HS-5 (cell line): ENCODE results near the gene RHOB.
A peak's percentile ranks its signal among the peaks of the same experiment; 100 is the strongest.
"Not testable (repeated sequence)": the region's sequence is repeated elsewhere in the genome, so short reads cannot be mapped to it uniquely, and the experiment has no call there.

Experiments
- DNase-seq: peaks from one replicate; pipeline ENCODE4 v3.0.0-alpha.2; 2012; ENCODE audit warnings: low read depth

The RHOB gene

DNA sequence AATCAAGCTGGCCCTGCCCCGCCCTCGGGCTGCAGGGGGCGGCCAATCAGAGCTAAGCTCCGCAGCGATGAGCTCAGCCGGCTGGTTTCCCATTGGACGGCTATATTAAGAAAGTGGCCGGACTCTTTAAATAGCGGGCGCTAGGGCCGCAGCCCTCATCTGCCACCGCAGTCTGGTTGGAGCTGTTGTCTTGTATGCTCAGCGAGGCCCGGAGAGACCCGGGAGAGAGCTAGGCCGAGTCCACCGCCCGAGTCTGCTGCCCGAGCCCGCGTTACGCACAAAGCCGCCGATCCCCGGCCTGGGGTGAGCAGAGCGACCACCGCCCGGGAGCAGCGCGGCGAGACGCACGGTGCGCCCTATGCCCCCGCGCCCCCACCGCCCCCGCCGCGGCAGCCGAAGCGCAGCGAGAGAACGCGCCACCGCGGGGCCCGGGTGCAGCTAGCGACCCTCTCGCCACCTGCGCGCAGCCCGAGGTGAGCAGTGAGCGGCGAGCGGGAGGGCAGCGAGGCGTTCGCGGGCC is at the start of gene RHOB:
TSS of gene RHOB (plus strand) at position 158 of the 520 bp plus-strand sequence. CDS start 392 bp downstream, outside the sequence.
- peak; percentile 96 for DNase-seq

DNA sequence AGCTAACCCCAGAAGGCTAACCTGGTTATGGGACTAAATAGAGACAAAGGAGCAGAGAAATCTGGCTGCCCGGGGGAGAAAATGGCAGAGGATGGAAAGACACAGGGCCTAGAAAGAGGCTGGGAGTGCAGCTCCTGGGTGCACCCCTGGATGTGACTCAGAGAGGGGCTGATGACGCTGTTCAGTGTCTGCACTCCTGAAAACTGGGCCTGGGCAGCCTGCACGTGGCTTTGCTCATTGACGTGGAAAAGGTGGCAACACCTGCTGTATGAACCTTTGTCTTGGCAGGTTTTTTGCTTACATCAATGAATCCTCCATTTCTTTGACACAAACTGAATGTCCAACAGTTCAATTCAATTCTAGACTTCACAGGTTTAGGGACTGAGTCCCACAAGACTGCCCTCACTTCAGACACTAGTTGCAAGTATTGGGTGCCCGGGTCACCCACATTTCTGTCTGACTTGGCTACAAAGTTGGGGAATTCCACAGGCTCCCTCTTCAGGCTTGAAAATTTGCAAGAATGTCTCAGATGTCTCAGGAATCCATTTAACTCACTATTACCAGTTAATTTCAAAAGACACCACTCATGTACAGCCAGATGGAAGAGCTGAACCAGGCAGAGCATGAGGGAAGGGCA is 48.9 kb upstream of the RHOB start:
- DNase-seq, result no peak

DNA sequence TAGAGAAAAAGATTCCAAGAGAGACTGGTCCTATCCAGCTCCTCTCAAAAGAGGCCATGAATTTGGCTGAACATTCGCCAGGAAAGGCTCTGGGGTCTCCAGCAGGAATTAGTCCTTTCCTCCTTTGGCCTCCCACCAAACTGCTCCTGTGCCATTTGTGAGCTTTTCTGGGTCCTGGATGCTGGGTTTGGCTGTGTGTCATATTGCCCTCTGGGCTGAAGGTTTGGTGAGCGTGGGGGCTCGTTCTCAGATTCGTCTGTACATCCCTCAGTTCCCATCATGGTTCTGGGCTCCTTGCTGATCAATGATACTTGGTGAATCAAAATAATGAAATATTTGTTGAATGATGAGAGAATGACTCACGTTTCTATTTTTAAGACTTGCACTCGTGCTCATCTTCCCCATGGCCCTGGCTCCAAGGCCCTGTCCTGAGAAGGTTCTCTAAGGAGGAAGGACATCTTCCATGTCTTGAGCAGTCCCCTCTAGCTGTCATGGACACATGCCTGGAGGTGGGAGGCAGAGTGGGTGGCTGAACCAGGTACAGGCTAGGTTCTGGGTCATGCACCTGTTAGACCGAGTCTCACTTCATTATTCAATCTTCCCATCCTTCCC is 47.8 kb upstream of the RHOB start:
- DNase-seq, result no peak

DNA sequence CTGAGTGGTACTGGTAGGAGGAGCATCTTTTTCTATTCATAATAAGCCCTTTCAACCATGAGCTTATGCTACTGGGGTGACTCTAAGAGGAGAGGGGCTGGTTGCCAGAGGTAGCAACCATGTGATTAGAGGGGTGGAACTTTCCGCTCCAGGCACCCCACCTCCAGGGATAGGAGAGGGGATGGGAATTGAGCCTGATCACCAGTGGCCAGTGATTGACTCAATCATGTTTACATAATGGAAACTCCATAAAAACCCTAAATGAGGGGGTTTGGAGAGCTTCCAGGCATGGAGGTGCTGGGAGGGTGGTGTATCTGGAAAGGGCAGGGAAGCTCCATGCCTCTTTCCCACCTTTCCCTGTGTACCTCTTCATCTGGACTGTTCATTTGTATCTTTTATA is 46.6 kb upstream of the RHOB start:
- DNase-seq, result no peak

DNA sequence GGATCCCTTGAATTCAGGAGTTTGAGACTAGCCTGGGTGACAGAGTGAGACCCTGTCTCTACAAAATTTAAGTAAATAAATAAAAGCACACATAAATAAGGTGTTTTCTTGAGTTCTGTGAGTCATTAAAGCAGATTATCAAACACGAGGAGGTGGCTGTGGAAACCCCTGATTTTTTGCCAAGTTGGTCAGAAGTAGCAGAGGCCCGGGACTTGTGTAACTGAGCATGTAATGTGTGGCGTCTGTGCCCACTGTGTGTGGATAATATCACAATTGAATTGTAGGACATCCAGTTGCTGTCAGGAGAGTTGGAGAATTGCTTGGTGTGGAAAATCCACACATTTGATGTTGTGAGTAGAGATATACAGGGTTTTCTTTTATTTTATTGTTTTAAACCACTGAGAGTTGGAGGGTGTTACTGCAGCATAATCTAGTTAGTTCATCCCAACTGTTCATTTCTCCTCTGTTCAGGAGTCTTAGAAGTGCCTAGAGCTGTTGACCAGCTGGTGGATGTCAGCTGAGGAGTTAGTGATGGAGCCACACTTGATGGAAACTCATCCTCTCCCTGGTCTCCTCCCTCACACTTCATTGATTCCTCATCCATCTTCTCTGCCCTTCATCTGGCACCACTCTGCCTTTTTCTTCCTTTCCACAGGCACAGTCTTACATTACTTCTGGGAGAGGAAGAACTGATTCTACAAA is 45.9 kb upstream of the RHOB start:
- DNase-seq, result no peak

DNA sequence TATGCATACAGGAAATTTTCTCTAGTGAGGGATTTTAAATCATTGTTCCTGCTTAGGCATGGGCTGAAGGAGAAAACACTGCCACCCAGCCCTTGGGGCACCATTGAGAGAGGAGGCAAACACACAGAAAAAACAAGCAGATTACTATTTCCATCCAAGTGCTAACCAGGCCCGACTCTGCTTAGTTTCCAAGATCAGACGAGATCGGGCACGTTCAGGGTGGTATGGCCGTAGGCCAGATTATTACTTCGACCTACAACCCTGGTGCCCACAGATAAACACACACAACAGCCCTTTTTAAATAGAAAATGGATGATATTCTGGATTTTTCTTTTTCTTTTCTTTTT is 45.4 kb upstream of the RHOB start:
- no peak for DNase-seq

DNA sequence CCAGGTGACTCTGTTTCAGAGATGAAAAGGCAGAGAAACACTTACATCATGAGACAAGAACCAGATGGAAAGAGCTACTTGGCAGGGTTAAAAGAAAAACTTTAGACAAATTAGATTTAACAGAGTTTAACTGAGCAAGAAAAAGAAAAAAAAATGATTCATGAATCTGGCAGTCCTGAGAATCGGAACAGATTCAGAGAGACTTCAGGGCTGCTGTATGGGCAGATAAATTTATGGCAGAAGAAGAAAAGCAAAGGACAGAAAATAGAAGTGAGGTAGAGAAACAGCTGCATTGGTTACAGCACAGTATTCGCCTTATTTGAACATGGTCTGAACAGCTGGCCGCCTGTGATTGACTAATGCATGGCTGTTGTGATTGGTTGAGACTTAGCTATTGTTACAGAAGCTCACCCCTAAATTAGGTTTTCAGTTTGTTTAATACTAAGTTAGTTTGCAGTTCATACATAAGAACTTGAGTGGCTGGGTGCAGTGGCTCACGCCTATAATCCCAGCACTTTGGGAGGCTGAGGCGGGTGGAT is 43.0 kb upstream of the RHOB start:
- DNase-seq, result no peak

DNA sequence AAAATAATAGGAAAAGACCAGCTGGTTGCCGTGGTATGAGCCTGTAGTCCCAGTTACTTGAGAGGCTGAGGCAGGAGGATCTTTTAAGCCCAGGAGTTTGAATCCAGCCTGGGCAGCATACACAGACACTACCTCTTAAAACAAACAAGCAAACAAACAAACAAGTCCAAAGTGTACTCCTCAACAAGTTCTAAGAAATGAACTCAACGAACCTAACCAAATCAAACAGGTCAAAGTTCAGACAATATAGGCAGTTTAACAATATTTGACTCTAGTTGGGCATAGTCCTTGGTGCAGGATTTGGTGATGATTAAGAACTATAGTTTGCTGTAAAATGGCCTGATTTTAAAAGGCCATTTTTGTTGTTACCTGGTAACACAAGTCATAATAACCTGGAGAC is 41.9 kb upstream of the RHOB start:
- no peak for DNase-seq

DNA sequence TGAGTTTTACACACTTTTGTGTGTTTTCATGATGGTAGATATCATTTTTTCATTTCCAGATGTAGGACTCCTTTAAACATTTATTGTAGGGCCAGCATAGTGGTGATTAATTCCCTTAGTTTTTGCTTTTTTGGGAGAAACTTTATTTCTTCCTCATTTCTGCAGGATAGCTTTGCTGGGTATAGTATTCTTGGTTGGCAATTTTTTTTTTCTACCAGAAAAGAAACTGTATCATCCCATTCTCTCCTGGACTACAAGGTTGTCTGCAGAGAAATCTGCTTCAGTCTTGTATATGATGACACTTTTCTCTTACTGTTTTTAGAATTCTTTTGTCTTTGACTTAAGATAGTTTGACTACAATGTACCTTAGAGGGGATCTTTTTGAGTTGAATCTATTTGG is 37.8 kb upstream of the RHOB start:
- no peak for DNase-seq

DNA sequence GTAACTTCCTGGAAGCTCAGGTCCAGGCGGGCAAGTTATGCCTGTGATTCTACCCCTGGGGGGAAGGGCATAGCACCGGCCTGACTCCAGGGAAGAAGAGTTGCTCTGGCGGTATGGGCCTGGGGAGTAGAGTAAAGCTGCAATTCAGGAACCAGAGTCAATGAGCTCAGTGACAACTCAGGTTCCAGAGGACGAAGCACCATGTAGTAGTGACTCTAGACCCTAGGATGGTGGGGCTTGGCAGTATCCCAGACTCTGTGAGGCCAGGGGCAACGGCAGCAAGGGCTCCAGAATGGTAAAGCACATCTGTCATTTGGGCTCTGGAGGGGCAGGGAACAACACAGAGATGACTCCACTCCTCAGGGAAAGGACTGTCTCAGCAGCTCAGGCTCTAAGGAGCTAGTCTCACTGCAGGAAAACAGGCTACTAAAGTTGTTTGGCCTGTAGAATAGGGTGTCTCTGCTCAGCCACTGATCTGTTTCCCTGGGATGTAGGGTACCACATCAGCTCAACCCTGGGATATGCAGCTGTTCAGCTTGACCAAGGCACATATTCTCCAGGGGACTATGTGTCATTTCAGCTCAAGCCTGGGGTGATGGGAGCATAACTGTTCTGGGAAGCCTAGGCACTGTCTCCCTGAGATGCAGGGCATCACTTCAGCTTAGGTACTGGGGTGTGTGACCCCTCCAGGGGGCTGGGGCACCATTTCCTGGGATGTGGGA is 36.2 kb upstream of the RHOB start:
- no peak for DNase-seq

DNA sequence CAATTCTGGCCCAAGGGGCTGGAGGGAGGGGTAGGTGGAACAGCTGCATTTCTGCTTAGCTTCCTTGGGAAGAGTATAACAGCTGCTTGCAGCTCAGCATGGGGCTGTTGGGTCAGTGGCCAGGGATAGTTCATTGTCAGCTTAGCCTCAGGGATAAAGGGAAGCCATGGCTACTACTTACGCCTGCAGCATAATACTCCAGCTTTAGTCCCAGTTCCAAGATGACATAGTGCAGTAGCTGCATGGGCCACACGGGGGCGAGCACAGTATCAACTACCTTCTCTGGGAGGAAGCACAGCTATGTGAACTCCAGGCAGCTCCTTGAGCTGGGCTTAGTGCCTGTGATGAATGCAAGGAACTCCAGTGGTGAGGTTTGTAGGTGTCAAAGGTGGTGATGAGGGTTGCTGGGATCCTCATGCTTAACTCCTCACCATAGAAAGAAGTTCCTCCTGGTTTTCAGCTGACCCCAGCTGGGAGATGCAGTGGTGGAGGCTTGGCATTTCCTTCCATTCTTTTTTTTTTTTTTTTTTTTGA is 35.4 kb upstream of the RHOB start:
- DNase-seq, result peak; percentile 49

DNA sequence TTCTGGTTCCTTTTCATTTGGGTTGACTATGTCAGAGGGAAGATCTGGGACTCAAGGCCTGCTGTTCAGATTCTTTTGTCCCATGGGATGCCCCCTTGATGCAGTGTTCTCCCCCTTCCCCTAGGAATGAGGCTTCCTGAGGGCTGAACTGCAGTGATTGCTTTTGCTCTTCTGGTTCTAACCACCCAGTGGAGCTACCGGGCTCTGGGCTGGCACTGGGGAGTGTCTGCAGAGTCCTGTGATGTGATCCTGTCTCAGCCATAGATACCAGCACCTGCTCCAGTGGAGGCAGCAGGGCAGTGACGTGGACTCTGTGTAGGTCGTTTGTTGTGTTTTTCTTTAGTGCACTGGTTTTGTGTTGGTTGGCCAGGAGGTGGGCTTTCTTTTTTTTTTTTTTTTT is 32.1 kb upstream of the RHOB start:
- DNase-seq, result no peak

DNA sequence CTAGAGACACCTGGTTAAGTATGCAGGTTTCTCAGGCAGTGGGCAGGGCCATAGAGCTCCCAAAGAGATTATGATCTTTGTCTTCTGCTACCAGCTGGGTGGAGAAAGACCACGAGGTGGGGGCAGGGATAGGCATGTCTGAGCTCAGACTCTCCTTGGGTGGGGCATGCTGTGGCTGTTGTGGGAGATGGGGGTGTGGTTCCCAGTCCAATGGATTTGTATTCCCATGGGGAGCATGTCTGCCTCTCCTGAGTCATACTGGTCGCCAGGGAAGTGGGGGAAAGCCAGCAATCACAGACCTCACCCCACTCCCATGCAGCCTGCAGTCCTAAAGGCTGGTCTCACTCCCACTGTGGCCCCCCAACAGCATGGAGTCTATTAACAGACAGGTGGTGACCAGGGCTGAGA is 31.4 kb upstream of the RHOB start:
- DNase-seq, result no peak

DNA sequence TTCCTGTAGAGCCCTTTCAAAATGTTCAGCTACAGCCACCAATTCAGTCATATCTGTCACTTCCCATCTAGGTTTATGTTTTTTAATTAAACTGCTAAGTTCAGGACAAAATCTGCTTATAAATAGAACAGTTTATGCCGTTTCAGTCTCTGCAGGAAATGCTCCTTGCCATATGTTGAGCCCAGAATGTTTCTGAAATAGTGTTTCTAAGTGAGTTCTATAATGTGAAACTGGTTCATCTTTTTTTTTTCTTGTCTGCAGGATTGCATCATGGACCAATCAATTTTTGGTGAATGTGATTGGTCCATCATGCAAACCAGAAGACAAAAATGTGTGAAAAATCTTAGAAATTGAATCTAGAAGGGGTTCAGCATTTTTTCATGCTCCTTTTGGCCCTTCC is 30.2 kb upstream of the RHOB start:
- no peak for DNase-seq

DNA sequence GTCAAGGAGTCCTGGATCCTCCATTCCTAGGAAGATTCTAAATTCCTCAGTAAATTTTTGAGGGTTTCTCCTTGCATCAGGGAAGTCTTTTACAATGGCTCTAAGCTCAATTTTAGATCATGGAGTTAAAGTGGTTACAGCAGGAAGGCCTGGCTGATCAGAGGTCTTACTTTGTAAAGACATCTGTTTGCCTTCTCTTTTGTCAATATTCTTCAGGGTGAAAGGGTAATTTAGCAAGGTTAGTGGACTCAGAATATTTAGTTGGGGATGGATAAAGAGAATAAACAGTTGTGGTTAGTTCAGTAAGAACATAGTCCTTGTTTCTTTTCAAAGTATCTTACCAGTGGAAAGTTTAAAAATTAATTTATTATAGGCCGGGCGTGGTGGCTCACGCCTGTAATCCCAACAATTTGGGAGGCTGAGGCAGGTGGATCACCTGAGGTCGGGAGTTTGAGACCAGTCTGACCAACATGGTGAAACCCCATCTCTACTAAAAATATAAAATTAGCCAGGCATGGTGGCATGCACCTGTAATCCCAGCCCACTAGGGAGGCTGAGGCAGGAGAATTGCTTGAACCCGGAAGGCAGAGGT is 29.5 kb upstream of the RHOB start:
- DNase-seq, result not testable (repeated sequence)

DNA sequence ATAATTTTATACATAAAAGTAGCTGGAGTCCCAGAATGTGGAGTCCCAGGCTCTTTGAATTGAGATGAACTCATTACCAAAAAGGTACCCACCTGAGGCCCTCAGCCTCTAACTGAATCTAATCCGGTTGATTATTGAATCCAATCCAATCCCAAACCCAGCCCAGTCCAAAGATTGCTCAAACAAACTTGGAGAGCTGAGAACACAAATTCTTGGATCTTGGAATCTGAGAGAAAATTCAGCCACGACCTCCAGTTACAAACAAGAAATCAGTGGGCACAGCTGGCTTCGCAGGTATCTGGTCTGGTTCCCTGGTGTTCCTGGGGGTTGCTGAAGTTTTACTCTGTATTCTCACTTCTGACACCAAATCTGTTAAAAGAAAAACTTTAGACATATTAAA is 28.4 kb upstream of the RHOB start:
- DNase-seq, result no peak

DNA sequence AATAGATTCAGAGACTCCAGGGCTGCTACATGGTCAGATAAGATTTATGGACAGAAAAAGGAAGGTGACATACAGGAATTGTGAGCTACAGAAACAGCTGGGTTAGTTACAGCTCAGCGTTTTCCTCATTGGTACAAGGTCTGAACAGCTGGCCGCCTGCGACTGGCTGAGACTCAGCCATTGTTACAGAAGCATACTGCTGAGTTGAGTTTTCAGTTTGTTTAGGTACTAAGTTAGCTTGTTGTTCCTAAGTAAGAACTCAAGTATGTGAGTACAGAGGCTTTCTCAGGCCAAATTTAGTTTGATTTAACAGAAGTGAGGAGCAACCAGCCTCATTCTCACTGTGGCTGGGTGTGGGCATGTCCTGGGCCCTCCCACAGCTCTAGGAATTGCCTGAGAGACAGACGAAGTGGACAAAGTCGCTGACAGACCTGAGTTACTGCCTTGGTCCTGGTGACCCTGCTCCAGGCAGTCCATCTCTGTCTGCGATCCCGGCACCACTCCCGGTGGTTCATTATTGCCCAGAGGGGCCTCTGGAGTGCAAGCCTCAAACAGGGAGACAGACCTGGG is 27.8 kb upstream of the RHOB start:
- no peak for DNase-seq

DNA sequence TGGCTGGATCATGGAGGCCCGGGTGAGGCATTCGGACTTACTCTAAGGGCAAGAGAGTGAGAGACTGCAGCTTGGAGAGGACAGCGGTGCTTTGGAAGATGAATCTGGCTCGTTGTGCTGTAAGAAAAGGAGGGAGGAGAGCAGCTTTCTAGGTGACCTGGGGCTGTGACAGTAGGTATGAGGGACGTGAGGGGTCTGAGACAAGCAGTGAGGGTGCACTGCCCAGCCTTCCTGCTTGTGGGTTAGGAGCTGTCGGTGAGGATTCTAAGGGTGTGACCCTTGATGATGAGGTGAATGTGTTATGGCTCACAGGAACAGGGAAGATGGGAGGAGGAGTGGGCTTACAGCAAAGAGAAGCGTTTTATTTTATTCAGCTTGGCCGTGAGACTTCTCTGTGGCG is 27.1 kb upstream of the RHOB start:
- DNase-seq, result no peak

DNA sequence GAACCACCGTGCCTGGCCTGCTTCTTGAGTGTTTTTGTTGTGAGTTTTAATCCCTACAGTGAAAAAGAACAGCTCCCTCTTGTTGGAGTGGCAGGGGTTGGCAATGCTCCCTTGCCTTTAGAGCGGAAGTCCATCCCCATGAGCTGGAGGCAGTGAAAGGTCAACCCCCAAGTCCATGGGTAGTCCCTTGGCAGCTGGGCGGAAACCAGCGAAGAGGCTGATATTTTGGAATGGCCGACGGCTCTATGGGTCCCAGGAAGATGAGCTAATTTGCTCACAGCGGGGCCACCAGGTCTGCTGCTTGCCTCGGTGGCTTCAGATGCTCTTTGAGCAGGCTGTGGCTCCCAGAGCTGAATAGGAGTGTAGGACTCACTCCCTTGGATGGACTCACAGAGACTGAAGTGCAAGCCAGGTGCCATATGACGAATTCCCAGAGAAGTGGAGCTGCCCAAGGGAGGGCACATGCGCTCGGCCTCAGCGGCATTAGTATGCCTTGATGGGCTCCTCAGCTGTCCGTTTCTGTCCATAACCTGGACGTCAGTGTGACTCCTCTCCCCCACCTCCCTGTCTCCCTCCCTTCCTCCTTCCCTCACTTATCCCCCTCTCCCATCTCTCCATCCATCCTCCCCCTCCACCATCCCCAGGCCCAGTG is 25.4 kb upstream of the RHOB start:
- DNase-seq, result no peak

DNA sequence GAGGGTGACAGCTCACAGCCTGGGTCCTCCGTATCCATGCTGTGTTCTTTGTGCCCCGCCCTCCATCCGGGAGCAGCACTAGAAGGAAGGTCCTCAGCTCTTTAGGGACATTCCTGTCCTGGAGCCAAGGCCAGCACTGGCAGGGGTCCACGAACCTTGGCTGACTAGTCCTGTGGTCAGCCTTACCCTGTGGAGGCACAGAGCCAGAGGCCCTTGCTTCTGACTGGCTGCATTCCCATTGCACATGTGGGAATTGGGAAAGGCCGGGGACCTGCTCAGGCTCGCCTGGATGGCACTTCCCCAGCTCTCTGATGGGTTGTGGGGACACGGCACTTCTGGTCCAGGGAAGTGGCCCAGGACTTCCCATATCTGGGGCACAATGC is 24.9 kb upstream of the RHOB start:
- no peak for DNase-seq
